ENCODE results near the gene STUM.
"Not testable (repeated sequence)": the region's sequence is repeated elsewhere in the genome, so short reads cannot be mapped to it uniquely, and the experiment has no call there.

STUM gene

DNA sequence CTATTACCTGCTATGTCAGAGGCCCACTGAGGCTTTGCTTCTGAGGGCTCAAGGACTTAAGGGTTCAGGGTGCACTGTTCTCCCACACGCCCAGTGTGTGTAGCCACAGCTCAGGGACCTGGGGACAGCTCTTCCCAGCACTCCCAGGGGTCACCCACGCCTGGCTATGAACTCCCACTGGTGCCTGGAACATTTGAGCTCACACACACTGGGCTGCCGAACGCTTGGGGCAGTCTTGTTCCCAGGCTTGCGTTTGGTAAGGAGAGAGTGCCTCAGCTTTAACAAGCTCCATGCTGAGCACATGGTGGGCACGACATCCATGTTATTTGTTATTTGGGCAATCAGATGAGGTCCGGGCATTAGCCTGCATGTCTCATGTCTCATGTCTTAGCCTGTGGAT is 37.6 kb downstream of the STUM start:
- DNase-seq: no peak

DNA sequence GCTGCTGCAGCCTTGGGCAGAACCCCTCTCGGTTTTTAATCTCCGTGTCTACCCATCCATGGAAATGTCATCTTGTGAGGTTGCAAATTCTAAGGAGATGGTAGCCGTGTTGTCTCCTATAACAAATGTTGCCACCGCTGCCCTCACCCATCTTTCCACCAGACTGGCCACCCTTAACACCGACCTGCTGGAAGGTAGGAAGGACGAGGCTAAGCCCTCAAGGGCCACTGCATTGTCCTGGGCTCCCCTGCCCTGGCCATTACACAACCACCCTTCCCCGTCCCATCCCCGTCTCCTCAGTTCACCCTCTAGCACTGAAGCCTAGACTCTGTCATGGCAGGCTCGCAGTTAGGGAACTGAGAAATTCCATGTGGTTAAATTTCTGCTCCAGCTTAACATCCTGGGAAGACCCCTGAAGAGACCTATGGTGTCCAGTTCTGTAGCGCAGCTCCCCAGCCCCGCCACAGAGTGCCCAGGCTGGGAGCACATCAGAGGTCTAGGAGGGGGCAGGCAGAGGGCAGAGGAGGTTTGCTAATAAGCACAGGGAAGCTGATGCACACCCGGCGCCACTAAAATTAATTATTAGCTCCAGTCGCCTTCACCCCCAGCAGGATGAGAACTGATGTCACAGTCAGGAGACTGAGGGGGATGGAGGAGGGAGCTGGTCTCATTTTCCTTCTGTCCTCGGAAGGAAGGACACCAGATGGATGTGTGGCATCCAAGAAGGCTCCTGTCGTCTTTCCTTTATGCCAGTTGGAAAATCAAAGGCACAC is 38.3 kb downstream of the STUM start:
- no peak for DNase-seq

DNA sequence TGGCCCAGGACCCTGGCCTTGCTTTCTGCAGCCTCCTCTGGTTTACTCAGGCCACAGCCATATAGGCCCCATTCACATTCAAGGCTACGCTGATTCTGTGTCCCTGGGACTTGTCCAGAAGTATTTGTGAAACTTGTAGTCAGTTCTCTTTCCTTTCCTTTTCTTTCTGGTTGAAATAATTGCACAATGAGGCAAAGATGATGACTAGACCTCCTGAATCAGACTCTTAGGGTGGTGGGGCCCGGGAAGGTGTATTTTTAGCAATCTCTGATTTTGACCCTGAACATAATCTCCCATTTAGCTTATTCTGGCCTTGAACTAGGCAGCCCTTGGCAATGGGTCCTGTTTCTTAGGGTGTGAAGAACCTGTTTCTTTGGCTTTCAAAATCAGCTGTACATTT is 39.9 kb downstream of the STUM start:
- DNase-seq: no peak

DNA sequence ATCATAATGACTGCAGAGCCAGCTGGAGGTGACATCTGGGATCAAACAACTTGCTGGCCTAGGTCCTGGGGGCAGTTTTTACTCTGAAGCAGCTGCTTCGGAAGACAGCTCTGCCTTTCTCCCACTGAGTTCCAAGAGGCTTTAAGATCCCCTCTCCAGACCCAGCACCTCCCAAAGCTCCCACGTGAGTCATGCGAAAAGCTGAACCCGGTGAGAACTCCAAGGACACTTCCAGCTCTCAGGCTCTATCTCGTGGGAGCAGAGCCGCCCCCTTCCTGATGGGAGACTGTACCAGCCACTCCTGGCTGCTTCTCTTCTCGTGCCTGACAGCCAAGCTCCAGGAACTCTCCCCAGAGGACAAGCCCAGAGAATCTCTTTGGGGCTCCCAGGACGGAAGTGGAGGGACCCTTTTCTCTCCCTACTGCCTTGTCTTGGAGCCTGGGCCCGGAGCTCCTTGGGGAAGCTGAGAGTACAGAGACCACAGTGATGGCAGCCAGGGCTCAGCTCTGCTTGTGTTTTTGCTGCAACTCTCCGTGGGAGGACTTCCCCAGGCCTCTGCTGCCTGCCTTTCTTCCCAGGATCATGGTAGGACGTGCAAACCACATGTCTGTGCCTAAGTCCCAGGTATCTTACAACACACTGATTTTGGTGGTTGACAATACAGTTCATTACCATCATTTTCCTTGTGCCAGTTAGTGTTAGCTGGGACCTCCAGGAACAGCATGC is 40.6 kb downstream of the STUM start:
- DNase-seq: no peak

DNA sequence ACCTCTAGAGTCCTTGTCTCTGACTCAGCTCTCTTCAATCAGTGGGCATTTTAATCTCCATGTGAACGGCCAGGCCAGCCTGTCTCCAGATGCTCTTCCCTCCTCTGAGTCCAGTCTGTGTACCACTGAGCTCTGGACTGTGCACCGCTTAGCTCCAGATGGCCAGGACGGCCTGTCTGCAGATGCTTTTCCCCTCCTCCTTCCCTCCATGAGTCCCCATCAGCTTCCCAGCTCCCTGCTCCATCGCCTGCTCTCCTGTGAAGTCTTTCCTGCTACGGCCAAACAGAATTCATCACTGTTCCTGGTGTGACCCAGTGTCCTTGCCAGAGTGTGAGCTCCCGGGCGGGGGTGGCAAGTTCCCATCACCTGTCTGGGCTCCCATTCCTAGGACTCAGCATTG is 42.0 kb downstream of the STUM start:
- no peak for DNase-seq

DNA sequence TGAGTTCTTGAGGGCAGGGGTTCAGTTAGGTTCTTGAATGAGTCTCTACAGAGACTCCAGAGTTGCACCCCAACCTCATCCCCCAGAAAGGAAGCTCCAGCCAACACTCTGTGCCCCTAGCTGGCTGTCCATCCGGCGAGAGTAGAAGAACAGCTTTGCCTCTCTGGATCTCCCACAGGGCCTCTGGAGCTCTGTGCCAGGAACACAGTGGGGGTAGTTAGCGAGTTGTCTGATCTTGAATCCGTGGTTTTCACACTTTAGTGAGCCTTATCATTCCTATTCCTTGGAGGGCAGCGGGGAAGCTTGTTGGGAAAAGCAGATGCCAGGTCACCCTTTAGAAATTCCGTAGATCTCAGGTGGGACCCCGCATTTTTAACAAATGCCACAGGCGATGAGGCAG is 45.0 kb downstream of the STUM start:
- no peak for DNase-seq

DNA sequence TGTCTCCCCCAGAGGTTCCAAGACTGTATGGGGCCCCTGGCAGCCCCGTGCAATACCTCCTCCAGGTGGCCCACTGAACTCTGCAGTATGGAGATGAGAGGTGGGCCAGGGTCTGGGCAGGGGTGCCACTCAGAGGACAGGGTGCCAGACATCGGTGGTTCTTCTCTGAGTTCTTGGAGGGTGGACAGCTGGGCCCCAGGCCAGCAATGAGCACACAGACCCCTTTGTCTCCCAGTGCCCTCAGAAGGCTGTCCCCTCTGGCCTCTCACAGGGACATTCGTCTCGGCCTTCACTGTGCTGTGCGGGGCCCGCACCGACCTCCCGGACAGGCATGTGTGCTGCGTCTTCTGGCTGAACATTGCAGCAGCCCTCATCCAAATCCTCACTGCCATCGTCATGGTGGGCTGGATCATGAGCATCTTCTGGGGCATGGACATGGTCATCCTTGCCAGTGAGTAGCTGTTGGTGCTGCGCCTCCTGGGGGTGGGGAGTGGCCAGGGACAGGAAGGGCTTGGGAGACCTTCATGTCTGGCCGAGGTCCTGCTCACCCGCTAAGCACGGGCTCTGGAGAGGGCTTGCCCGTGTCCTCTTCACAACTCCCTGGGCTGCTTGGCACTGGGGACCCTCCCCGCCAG is 48.1 kb downstream of the STUM start:
- DNase-seq: no peak

DNA sequence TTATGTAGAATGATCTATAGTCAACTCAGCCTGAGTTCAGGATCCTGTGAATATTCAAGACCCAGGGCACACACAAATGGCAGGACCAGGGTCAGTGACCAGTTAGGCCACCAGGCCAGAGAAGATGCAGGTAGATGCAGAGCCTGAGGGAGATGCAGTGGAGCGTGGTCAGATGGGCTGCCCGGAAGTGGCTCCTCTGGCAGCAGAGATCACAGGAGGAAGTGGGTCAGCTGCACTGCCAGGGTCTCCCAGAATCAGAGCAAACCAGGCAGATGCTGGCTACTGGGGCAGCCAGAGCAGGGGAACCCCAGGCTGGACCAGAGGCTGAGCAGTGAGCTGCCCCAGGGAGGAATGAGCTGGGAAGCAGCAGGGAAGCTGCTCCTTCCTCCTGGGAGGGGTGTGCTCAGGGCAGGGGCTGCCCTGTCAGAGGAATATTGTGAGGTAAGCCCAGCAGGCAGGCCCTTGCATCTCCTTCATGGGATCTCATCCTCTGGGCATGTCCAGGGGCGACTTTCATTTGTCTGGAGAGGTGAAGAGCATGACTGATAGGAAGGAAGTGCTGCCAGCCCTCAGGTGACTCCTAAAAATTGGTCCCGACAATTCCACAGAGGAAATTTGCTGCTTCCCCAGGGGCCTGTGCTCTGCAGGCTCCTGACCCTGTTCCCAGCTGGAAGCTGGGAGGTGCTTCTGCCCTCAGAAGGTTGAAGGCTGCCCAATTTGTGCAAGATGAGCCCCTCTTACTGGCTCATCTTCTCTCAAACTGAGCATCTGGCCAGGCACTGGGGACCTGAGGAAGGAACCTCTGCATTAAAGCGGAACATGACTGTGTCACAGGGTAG is 49.3 kb downstream of the STUM start:
- DNase-seq: no peak

DNA sequence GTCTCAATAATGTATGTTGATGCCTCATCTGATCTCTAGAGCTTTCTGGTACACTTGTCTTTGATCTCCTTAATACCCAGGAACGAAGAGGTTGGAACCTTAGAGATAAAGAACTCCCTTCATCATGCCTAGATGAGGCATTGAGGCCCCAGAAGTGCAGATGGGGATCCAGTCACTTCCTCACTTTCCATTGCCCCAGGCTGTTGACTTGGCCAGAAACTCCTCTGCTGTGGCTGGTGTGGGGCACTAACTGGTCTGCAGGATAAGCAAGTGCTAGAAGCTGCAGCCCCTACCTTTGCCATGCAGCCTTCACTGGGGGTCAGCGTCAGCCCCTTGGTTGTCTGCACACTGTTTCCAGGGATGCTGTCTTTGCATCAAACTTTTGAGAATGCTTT is 49.9 kb downstream of the STUM start:
- no peak for DNase-seq

DNA sequence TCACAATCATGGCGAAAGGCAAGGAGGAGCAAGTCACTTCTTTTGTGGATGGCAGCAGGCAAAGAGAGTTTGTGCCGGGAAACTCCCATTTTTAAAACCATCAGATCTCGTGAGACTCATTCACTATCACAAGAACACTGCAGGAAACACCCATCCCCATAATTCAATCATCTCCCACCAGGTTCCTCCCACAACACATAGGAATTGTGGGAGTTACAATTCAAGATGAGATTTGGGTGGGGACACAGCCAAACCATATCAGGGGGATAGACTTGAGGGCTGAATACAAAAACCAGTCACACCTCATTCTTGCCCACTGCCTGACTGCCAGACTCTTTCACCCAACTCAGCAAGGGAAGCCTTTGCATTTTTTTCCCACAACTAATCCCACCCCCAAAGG is 50.4 kb downstream of the STUM start:
- not testable (repeated sequence) for DNase-seq

DNA sequence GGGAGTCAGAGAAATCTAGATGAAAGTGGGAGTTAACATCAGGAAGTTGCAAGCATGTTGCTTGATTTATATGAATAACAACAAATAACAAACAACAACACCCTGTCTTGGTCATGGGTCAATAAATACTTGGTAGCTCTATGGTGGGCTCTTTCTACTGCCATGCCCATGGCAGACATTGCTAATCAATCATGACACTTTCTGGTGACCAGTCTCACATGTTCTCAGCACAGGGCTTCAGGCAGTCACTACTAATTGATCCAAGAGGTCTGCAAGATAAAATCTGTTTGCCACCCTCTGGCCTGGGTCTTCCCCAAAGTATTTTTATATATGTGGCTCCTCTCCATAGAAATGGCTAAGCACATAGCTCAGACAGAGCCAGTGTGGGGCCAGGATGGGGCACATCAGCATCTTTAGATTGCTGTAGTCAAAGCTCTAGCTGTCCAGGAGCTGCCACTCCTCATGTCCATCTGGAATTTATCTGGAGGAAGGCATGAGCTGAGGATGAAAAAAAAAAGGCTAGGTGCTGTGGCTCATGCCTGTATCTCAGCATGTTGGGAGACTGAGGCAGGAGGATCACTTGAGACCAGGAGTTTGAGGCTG is 51.2 kb downstream of the STUM start:
- no peak for DNase-seq

DNA sequence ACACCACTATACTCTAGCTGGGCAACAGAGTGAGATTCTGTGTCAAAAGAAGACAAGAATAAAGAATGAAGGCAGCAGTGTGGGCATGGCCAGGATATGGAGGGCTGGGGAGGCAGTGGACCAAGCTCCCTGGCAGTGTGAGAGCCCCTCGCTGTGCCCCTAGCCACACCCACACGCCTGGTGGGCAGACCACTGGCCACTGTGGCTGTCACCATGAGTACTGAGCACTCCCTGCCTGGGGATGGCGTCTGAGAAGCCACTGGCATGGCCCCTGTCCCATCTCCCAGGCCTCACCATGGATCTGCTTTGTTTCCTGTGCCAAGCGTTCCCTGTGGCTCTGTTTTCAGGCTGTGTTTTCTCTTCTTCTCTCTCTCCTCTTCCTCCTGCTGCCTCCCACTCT is 51.7 kb downstream of the STUM start:
- DNase-seq: no peak

DNA sequence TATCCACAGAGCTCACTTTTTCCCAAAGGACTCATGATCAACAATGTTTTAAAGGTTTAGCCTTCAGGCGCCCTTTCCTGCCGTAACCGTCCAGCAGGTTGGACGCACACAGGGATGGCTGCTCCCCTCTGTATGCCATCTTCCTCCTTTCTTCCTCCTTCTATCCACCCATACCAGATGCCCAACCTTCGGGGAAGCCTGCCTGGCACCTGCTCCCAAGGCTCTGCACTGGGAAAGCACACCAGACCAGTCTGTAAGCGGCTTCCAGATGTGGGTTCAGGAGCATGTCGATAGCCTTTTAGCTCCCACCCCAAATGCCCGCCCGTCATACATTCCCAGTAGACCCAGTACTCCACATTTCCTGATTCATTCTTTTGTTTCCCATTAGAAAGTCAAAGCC is 52.9 kb downstream of the STUM start:
- no peak for DNase-seq

DNA sequence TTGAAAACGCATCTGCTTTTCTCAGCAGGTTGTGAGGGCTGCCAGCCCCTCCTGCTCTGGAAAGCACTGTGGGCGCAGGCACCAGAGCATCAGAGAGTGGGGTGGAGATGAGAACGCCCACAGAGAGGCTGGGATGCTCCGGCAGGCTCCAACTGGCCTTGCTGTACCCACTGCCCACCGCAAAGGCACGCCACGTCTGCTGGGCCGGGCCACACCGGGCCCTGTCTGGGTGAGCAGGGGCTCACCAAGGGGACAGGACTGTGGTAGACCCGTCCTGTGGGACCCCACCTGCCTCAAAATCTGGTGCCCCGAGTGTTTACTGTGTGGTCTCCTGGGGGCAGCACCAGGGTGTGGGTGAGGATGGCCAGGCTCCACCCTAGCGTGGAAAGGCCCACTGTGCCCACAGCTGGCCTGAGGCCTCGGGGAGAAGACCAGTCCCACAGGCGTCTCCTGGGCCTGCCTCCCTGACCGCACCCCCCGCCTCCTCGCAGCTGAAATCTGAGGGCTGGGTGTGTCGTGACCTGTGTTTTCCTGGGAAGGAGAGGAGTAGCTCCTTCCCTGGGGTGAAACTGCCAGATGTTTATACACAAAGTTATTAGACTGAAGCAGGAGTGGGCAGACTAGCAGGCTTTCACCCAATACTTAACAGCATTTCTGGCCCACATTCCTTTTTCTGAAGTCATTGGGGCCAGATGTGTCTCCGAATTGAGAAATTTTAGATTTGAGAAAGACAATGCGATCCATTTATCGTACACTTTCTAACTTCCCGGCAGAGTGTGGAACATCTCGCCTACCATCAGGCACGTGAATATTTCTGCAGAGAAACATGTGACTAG is 53.8 kb downstream of the STUM start:
- DNase-seq: no peak

DNA sequence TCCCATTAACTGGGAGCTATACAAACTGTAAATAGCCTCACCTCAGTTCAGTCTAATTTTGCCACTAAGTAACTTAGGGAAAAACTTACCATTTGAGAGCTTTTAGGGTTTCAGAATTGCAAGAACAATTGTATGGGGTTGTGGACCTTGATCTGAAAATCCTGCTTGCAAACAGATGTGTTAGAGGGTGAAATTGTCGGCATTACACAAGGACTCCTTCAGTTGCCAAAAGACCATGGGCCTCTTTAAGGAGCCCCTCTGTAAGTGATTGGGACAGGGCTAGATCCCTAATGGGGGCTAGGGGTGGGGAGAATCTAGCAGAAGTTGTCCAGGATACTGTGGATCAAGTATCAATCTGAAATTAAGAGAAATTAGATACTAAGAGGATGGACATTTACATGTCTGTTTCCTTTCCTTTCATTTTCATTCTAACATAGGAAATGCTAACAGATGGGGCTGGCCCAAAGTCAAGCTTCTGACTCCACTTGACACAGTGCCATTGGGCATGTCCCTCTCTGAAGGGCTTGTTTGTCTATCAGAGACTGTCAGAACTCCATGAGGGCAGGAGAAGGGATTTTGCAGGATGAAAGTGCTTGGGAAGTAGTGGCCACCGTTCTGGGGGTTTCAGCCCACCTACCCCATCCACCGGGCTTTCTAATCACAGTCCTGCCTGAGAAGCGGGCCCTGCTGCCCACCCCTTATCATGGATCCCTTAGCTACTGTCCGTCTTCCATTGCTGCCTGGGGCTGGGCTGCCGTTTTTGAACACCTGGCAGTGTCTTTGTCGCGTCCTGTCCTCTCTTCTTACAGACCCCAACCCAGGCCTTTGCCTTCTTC is 54.7 kb downstream of the STUM start:
- no peak for DNase-seq

DNA sequence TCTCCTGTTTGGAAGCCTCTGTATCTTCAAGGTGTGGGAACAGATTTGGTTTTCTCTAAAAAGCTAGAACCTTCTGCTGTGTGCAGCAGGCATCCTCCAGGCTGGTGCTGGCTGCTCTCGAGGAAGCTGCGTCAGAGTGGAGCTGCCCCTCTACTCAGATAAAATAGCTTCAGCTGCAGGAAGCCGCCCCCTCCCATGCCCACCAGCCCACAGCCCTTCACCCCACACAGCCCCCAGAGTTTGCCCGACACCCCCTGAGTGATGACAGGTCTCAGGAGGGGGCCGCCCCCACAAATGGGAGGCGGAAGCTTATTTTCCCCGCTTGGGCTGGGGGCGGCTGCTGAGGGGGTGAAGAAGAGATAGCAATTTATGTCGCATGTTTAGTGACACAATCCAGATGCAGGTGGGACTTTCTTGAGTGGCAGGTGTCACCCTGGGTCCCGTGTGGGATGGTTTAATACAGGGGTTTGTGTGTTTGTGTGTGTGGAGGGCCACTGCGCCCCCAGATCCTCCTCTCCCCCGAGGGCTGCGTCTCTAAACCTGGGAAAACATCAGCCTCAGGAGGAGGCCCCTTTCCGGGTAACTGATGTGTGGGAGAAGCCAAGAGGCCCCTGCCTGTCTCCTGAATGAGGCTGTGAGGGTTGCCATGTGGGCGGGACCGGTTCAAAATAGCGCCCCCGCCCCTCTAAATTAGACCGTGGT is 55.4 kb downstream of the STUM start:
- DNase-seq: no peak

DNA sequence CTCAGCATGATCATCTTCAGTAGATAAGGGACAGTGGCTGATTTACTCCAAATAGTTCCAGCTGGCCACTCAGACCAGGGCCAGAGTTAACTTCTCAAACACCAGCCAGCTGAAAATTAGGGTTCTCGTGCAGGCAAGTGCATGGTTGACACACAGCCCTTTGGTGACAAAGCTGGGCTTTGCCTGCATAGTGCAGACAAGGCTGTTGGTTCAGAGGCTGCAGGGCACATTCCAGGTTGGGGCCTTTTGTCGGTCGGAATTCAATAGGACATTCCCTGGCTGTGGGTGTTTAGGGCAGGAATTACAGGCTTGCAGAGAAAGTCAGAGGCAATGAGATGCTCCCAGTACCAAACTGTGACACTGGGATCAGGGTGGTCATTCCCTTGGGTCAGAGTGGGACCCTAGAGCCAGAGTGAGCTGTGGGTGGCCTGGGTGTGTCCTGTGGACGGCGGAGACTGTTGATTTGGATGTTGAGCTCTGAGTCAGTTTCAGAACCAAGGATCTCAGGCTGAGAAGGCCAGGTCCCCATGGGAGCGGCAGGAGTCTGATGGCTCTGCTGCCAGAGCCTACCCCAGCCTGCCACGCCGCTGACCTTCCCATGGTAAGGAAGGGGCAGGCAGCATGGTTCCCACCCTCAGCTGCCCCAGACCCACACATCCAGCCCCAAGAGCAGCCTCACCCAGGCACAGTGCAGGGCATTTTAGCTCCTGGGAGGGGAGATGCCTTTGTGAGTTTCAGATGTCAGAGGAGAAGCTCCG is 56.2 kb downstream of the STUM start:
- no peak for DNase-seq

DNA sequence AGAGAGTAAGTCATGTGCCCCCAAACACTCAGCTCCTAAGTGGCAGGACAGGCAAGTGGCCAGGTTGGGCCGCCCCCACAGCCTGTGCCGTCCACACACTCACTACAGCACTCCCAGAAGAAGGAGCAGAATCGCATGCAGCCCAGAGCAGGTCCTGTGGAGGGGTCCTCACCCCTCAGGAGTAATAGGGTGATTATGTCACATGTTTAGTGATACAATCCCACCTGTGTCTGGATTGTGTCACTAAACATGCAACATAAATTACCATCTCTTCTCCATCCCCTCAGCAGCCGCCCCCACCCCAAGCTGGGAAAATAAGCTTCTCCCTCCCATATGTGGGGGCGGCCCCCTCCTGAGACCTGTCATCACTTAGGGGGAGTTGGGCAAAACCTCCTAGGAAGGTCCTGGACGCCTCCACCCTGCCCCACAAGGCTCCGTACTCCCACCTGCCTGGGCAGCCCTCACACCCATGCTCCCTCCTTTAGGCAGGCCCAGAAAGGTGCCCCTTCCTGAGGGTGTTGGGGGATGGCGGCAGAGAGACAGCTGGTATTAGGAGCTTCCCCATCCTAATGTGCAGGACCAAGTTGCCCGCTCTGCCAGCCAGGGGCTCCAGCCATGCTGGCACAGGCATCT is 56.9 kb downstream of the STUM start:
- DNase-seq: no peak

Measured in NCI-H226 (cell line).